Posterior vena cava (tissue), 2 donors: ENCODE results near the gene PTPRD. TPM values are rescaled to one million over a fixed set of nuclear protein-coding genes. Genes with fewer than 3 reads are reported as not detected.

ENCODE experiments used
- DNase-seq: peaks from one replicate; pipeline ENCODE4 v3.0.0-alpha.2; 2020; ENCODE audit warnings: low spot score
- intact Hi-C, 2 donors: fragments of 100-400 bp; cut with DNase I; formaldehyde crosslinking; loops; one replicate each; pipeline versions ENCODE4 v1.14.1 to v1.14.2; 2022 to 2023
- total RNA-seq, 2 donors: library from RNA; stranded (reverse); fragmentation: NEBNext Ultra II Directional; extraction: Animal tissue kit (Norgen Biotek cat#: 25700); gene quantifications; one replicate each; pipeline ENCODE4 v1.2.1, GENCODE V29; 2021
- donor health status: DM: yes; HTN: yes; CAD: no.
- donor health status: DM: yes; HTN: yes; CAD: no.

The PTPRD gene
- total RNA-seq, 2 donors from 2014 or later = 21.4 to 51.2 TPM

DNA sequence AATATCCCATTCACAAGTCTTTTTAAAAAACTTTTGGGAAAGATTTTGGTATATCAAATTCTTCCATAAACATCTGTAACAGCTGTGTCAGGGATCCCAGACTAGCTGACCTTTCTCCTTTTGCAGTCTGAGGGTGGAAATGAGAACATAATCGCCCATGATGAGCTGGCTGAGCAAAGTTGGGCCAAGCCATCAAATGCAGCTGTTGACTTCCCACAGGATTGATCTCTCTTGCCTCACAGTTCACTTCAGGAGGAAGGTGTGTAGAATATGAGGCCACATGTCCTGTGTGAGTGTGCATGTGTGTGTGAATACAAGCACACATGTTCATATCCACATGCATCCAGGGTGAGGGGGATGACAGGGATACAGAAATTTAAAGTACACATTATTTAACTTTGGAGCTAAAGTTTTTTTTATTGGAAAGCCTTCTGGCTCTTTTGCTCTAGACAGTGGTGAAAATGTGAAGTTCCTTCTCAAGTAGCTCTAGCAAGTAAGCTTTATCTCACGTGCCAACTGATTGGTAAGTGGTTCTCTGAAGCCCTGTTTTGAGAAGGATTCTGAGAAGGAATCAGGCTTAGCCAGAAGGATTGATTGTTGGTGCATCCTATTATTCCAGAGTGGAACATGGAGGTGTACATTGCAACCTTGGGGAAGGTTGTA is 2344.5 kb downstream of the PTPRD start:
- DNase-seq = no peak
- intact Hi-C loops = no loop called here

DNA sequence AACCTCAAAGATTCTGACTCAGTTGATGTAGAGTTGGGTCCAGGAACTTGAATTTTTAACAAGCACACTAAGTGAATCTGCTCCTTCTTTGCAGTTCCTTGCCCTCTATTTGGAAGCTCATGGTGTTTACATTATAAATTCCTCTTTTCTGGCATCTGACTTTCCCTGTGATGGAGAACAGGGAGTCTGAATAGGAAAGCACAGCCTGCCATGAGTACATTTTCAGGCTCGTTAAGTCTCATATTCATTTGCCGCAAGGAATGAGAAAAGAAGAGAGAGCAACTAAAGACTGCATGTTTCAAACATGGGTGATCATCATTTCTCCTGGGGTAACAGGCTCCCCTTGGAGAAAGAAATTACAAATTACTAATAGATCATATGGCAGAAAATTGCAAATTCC is 2345.2 kb downstream of the PTPRD start:
- intact Hi-C loops = no loop called here
- no peak for DNase-seq

DNA sequence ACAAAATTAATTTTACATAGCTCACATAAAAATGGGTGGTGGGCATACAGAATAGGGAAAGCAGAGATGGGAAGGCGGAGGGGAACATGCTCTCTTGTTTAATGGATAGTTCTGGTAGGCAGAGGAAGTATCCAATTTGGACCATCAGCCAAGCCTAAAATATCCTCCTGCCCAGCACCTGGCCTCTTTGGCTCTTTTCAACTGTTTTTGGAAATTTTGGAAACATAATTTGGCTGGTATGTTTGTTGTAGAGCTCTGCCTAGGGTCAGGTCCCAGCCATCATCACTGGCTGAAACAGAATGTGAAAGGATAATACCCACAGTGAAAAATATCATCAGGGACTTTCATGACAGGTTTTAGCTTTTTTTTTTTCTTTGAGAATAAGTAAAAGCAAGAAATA is 2345.9 kb downstream of the PTPRD start:
- intact Hi-C loops = no loop called here
- DNase-seq = no peak

DNA sequence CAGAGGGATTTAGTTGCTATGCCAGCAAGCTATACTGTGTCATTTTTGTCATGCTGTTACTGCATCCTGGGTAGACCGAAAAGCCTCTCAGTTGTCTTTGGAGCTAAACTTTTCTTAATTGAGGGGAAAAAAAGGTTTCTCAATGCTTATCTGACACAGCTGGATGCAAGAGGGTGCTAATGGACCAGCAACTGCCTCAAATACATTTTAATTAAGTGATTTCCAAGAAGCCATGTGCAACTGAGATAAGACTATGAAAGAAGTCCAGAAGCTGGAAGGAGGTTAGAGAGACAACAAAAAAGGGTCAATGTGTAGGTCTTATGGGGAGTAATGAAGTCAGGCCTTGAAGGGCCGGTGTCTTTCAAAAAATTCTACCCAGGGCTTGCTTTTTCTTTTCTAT is 2347.5 kb downstream of the PTPRD start:
- DNase-seq = no peak
- intact Hi-C loops = no loop called here
